ENCODE results near the gene CCDC148.

CCDC148 gene

DNA sequence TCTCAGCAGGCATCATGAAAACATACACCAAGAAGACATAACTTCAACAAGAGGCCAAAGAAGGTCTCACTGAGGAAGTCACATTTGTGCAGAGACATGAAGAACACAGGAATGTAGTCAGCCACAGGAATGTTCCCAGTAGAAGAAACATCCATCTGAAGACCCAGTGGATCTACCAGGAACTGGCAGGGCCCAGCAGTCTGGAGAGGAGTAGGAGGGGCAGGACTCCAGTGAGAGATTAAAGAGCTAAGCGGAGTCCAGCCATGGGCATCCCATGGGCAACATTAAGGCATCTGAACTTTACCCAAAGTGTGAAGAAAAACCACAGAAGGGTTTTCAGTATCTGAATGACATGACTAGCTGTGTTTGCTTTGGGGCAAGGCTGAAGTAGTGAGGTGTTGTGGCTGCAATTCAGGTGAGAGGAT, 251.8 kb downstream of the CCDC148 start:
- TF ChIP-seq, protein P1, sequence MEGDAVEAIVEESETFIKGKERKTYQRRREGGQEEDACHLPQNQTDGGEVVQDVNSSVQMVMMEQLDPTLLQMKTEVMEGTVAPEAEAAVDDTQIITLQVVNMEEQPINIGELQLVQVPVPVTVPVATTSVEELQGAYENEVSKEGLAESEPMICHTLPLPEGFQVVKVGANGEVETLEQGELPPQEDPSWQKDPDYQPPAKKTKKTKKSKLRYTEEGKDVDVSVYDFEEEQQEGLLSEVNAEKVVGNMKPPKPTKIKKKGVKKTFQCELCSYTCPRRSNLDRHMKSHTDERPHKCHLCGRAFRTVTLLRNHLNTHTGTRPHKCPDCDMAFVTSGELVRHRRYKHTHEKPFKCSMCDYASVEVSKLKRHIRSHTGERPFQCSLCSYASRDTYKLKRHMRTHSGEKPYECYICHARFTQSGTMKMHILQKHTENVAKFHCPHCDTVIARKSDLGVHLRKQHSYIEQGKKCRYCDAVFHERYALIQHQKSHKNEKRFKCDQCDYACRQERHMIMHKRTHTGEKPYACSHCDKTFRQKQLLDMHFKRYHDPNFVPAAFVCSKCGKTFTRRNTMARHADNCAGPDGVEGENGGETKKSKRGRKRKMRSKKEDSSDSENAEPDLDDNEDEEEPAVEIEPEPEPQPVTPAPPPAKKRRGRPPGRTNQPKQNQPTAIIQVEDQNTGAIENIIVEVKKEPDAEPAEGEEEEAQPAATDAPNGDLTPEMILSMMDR (IDR thresholded peaks at IDR 0.05; ENCODE audit: unreplicated experiment in 3 of 3), result no peak
- no peaks in the 10 kb centered on the region for H3K9me3 Mint-ChIP-seq
- no peaks in the 10 kb centered on the region for H3K27me3 Mint-ChIP-seq (ENCODE audit: low read depth)
- no peaks in the 10 kb centered on the region for H3K36me3 Mint-ChIP-seq (ENCODE audit: low read depth)
- H3K4me1 Mint-ChIP-seq, result peaks cover 18% of the 10 kb centered on the region
- no peak overlapping the region for H3K4me3 Mint-ChIP-seq
- H3K27ac Mint-ChIP-seq, result no peak overlapping the region

DNA sequence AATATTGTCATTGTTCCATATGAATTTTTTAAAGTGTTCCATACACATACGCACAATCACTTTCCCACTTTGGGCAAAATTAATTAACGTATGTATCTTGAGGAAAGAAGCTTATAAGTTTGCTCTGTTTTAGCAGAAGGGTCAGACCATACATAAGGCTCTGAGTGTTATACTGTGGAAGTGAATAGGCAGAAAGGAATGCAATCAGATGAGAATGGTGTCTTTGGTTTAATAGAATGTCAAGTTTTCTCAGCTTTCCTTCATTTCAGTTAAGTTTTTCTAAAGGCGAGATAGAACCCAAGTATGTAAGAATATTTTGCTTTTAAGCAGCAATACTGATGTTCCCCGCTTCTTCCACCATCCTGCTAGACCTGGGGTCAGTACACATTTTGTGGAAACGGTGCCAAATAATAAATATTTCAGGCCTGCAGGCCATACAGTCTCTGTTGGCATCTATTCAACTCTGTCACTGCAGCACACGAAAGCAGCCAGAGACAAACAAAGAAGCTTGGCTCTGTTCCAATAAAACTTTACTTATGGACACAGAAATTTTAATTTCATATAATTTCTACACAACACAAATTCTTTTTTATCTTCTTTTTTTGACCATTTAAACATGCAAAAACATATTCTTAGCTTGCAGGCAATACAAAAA, 254.3 kb downstream of the CCDC148 start:
- TF ChIP-seq, protein P1 (IDR thresholded peaks at IDR 0.05; ENCODE audit: unreplicated experiment in 3 of 3), result no peak
- Mint-ChIP-seq H3K4me1 (peaks cover 18% of the 10 kb centered on the region), H3K36me3 (ENCODE audit: low read depth) (no peaks in the 10 kb centered on the region), H3K4me3 (no peak overlapping the region), H3K27ac (peak overlapping the region; percentile 2 to 79 (median 72)), H3K9me3 (no peaks in the 10 kb centered on the region), H3K27me3 (ENCODE audit: low read depth) (no peaks in the 10 kb centered on the region)

DNA sequence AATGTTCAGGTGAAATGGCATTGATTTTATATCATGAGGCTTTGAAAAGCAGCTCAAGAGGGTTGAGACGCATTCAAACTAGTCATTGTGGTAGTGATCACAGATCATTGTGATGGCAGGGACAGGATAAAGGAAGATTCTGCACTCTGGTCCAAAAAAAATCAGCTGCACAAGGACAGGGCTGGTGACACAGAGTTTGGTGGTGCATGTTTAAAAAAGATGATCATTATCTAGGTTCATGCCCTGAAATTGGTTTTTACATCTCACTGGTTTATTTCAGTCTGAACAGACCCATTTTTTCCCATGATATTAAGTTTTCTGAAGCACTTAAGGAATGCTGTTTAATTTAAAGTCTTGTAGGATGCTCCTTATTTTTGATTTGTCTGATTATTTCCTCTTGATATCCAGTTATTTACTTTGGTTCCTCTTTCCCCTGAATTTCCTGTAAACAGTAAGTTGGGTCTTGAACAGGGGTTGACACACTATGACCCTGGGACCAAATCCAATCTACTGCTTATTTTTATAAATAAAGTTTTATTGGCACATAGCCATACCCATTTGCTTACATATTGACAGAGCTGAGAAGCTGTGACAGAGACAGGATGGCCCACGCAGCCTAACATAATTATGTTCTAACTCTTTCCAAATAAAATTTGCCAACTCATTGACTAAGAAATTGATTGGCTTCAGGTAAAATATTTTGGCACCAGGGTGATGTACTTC, 256.5 kb downstream of the CCDC148 start:
- Mint-ChIP-seq H3K27me3 (ENCODE audit: low read depth) (no peaks in the 10 kb centered on the region), H3K4me1 (peaks cover 18% of the 10 kb centered on the region), H3K36me3 (ENCODE audit: low read depth) (no peaks in the 10 kb centered on the region), H3K9me3 (no peaks in the 10 kb centered on the region), H3K4me3 (no peak overlapping the region), H3K27ac (no peak overlapping the region)
- TF ChIP-seq, protein P1 (IDR thresholded peaks at IDR 0.05; ENCODE audit: unreplicated experiment in 3 of 3), result no peak

DNA sequence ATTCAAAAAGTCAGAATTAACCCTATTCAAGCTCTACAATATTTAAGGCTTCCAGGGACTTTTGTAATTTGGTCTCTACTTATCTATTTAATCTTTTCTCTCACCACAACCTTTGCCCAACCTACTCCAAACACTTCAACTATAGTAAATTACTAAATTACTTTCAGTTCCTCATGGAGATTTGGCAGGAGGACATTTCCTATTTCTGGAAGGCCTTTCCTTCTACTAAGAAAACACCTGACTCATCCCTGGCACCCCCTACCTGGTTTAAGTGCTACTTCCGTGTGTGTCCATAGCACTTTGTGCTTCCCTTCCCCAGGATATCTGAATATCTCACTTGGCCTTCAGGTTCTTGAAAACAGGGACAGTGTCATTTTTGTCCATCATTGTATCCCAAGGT, 258.6 kb downstream of the CCDC148 start:
- TF ChIP-seq, protein P1 (IDR thresholded peaks at IDR 0.05; ENCODE audit: unreplicated experiment in 3 of 3), result no peak
- H3K27me3 Mint-ChIP-seq (ENCODE audit: low read depth), result no peaks in the 10 kb centered on the region
- peaks cover 18% of the 10 kb centered on the region for H3K4me1 Mint-ChIP-seq
- no peak overlapping the region for H3K4me3 Mint-ChIP-seq
- H3K36me3 Mint-ChIP-seq (ENCODE audit: low read depth), result no peaks in the 10 kb centered on the region
- no peak overlapping the region for H3K27ac Mint-ChIP-seq
- no peaks in the 10 kb centered on the region for H3K9me3 Mint-ChIP-seq

DNA sequence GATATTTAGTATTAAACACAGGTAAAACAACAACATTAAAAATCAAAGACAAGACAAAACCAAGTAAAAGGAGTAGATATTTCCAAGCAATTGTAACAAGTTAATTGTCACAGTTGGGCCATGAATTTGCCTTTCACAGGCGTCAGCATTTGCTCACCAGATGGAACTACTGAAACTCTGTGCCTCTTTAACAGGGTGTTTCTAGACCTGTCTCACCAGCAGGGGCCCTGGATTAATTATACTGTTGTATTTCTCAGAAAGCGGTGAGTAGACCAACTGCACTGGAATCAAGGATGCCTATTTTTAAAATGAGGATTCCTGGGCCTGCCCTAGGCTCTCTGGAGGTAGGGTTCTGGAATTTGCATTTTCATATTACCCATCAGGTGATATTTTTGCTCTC, 262.3 kb downstream of the CCDC148 start:
- no peaks in the 10 kb centered on the region for H3K27me3 Mint-ChIP-seq (ENCODE audit: low read depth)
- H3K4me3 Mint-ChIP-seq, result no peak overlapping the region
- TF ChIP-seq, protein P1 (IDR thresholded peaks at IDR 0.05; ENCODE audit: unreplicated experiment in 3 of 3), result no peak
- no peaks in the 10 kb centered on the region for H3K9me3 Mint-ChIP-seq
- H3K36me3 Mint-ChIP-seq (ENCODE audit: low read depth), result no peaks in the 10 kb centered on the region
- no peak overlapping the region for H3K27ac Mint-ChIP-seq
- peaks cover 34% of the 10 kb centered on the region for H3K4me1 Mint-ChIP-seq

All from nephron (organoid).